ENCODE results near the gene WFS1.
A peak's percentile ranks its signal among the peaks of the same experiment; 100 is the strongest.

The WFS1 gene

GRCh38 chr4:6278801-6279197, 9.1 kb downstream of the WFS1 start:
- Histone ChIP-seq H3K4me1 (ENCODE audit: control insufficient read depth, insufficient read depth, low read length) (peaks cover 47% of the 10 kb centered on the region), H3K4me3 (ENCODE audit: low read length) (no peak overlapping the region), H3K9ac (ENCODE audit: low read length) (peak overlapping the region; percentile 24)

DNA sequence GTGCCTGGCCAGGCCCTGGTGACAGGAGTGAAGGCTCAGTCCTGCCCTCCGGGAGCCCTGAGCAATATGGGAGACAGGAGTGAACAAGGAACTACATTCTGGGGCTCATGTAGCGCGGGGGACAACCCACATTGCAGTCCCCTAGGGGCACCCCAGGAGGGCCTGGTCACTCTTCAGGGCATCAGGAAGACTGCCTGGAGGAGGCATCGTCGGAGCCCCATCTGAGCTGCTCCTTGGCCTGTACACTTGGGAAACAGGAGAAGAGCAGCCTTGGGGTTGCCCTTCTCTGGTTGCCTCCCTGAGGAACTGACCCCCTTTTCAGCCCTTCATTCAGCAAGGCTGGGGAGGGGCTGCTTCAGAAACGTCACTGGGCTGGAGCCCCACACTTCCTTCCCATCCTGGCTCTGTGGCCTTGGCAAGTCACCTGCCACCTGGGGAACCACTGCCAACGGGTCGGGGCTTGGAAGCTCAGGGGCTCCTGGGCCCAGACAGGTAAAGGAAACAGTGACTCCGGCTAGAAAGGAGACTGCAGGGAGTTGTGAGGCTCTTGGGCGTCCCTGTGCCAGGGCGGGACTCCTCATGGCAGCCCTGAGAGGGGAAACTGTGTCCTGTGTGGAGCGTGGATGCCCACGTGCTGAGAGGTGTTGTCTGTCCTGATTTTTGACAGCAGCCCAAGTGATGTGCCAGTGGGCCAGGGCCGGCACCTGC, 10.1 kb downstream of the WFS1 start:
- H3K4me3 ChIP-seq (ENCODE audit: low read length), result no peak overlapping the region
- H3K4me1 ChIP-seq (ENCODE audit: control insufficient read depth, insufficient read depth, low read length), result peaks cover 47% of the 10 kb centered on the region
- no peak overlapping the region for H3K9ac ChIP-seq (ENCODE audit: low read length)
- no peaks in the 10 kb centered on the region for H3K9me3 ChIP-seq (ENCODE audit: control insufficient read depth, low read length)
- H3K36me3 ChIP-seq (ENCODE audit: control insufficient read depth, insufficient read depth, low read length), result no peaks in the 10 kb centered on the region
- no peaks in the 10 kb centered on the region for H3K27me3 ChIP-seq (ENCODE audit: control insufficient read depth, insufficient read depth, low read length)

More at GRCh38 chr4:6278801-6279197, 9.1 kb downstream of the WFS1 start:
- no peaks in the 10 kb centered on the region for H3K27me3 ChIP-seq (ENCODE audit: control insufficient read depth, insufficient read depth, low read length)
- H3K36me3 ChIP-seq (ENCODE audit: control insufficient read depth, insufficient read depth, low read length), result no peaks in the 10 kb centered on the region
- H3K9me3 ChIP-seq (ENCODE audit: control insufficient read depth, low read length), result no peaks in the 10 kb centered on the region

DNA sequence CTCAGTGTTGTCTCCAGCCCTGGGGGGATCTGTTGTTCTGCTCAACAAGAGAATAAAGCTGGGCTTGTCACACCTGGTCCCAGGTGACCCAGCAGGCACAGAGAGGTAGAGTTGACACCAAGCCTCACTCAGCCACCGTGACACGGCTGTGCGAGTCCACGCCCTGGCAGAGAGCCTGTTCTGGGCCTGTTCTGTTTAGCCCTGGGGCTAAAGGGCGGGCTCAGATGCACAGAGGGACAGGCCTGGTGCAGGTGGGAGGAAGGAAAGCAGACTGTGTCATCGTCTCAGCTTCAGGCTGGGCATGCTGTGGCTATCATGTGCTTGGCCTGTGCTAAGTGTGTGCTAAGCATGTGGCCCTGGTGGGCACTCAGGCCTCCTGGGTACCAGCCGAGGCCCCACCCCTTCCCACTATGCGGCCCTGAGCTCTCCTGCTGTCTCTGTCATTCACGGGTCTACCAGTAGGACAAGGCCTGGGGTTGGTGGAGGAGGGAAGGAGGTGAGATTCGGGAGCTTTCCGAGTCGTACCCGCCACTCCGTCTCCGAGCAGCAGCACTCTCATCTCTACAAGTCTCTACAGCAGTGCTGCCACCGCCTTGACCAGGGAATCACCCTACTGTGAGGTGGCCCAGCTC, 10.8 kb downstream of the WFS1 start:
- Histone ChIP-seq H3K4me3 (ENCODE audit: low read length) (no peak overlapping the region), H3K9ac (ENCODE audit: low read length) (no peak overlapping the region), H3K27me3 (ENCODE audit: control insufficient read depth, insufficient read depth, low read length) (no peaks in the 10 kb centered on the region), H3K4me1 (ENCODE audit: control insufficient read depth, insufficient read depth, low read length) (peaks cover 47% of the 10 kb centered on the region), H3K9me3 (ENCODE audit: control insufficient read depth, low read length) (no peaks in the 10 kb centered on the region), H3K36me3 (ENCODE audit: control insufficient read depth, insufficient read depth, low read length) (no peaks in the 10 kb centered on the region)

- Histone ChIP-seq H3K27me3 (ENCODE audit: control insufficient read depth, insufficient read depth, low read length) (no peaks in the 10 kb centered on the region), H3K4me1 (ENCODE audit: control insufficient read depth, insufficient read depth, low read length) (peaks cover 36% of the 10 kb centered on the region), H3K36me3 (ENCODE audit: control insufficient read depth, insufficient read depth, low read length) (no peaks in the 10 kb centered on the region), H3K9me3 (ENCODE audit: control insufficient read depth, low read length) (no peaks in the 10 kb centered on the region), H3K4me3 (ENCODE audit: low read length) (no peak overlapping the region), H3K9ac (ENCODE audit: low read length) (no peak overlapping the region)
These were observed 12.0 kb downstream of the WFS1 start for GRCh38 chr4:6281436-6282313.

DNA sequence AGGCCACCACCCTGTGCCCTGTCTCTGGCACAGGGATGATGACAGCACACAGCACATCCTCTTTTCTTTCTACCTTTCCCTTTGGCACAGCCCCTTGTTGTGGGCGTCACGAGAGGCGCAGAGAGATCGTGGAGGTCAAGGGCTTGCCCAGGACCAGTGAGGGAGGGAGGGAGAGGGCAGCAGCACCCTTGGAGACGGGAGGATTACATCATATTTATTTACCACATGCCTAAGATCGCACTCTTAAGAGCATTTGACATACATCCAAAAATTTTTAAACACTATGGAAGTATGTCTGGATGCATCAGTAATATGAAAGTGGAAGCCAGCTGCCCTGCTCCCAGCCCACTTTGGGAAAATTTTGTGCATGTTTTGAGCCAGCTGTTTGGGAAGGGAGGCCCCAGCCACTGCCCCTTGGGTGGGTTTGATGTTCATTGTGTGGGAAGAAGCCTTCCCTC, 12.7 kb downstream of the WFS1 start:
- Histone ChIP-seq H3K9me3 (ENCODE audit: control insufficient read depth, low read length) (no peaks in the 10 kb centered on the region), H3K4me1 (ENCODE audit: control insufficient read depth, insufficient read depth, low read length) (peaks cover 29% of the 10 kb centered on the region), H3K27me3 (ENCODE audit: control insufficient read depth, insufficient read depth, low read length) (no peaks in the 10 kb centered on the region), H3K4me3 (ENCODE audit: low read length) (no peak overlapping the region), H3K9ac (ENCODE audit: low read length) (no peak overlapping the region), H3K36me3 (ENCODE audit: control insufficient read depth, insufficient read depth, low read length) (no peaks in the 10 kb centered on the region)

DNA sequence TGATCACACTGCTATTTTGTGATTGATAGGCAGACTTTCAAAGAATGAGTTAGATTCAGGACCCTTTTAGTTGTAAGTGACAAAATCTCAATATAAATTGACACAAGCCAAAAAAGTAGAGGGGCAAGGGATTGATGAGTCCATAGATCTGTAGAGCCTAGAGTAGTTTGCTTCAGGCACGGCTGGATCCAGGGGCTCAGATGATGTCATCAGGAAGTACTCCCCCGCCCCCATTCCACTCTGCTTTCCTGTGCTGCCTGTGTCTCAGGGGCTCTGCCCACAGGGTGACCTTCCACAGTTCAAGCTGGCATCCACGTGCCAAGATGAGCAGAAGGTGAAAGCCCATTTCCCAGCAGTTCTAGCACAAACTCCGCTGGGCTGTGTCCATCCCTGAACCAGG, 13.6 kb downstream of the WFS1 start:
- peaks cover 20% of the 10 kb centered on the region for H3K4me1 ChIP-seq (ENCODE audit: control insufficient read depth, insufficient read depth, low read length)
- no peaks in the 10 kb centered on the region for H3K9me3 ChIP-seq (ENCODE audit: control insufficient read depth, low read length)
- H3K4me3 ChIP-seq (ENCODE audit: low read length), result no peak overlapping the region
- no peaks in the 10 kb centered on the region for H3K36me3 ChIP-seq (ENCODE audit: control insufficient read depth, insufficient read depth, low read length)
- H3K9ac ChIP-seq (ENCODE audit: low read length), result no peak overlapping the region
- H3K27me3 ChIP-seq (ENCODE audit: control insufficient read depth, insufficient read depth, low read length), result no peaks in the 10 kb centered on the region

DNA sequence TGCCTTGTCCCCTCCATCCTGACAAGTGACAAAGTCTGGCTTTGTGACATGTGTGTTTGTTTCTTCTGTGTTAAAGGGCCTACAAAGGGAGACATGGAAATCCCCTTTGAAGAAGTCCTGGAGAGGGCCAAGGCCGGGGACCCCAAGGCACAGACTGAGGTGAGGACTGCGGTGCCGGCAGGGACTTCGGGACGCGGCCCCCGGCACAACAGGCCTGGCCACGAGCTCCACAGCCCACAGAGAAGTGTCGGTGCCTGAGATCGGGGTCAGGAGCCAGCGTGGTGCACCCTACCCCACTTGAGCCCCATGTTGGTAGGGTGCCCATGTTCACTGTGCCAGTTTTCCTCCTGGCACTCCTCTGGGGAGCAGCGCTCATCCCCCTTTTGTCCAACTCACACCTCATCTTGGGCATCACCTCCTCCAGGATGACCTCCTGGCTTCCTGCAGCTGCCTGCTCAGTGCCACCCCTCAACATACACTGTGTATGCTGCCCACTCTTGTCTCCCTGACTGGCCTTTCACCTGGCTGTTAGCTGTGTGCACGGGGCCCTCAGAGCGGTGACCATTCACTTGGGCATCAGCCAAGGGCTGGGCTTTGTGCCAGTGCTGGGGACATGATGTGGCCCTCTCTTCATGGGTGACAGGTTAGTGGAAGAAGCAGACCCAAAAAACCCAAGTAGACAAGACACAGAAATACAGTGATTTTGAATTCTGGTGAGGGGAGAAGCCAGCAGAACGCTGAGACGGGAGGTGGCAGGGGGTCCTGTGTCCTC, 17.6 kb downstream of the WFS1 start:
- Histone ChIP-seq H3K27me3 (ENCODE audit: control insufficient read depth, insufficient read depth, low read length) (no peaks in the 10 kb centered on the region), H3K4me3 (ENCODE audit: low read length) (no peak overlapping the region), H3K36me3 (ENCODE audit: control insufficient read depth, insufficient read depth, low read length) (peaks cover 4% of the 10 kb centered on the region), H3K9ac (ENCODE audit: low read length) (no peak overlapping the region), H3K4me1 (ENCODE audit: control insufficient read depth, insufficient read depth, low read length) (no peaks in the 10 kb centered on the region), H3K9me3 (ENCODE audit: control insufficient read depth, low read length) (no peaks in the 10 kb centered on the region)

- no peak overlapping the region for H3K9ac ChIP-seq (ENCODE audit: low read length)
- H3K27me3 ChIP-seq (ENCODE audit: control insufficient read depth, insufficient read depth, low read length), result no peaks in the 10 kb centered on the region
- H3K4me3 ChIP-seq (ENCODE audit: low read length), result no peak overlapping the region
- peaks cover 4% of the 10 kb centered on the region for H3K36me3 ChIP-seq (ENCODE audit: control insufficient read depth, insufficient read depth, low read length)
- no peaks in the 10 kb centered on the region for H3K4me1 ChIP-seq (ENCODE audit: control insufficient read depth, insufficient read depth, low read length)
- H3K9me3 ChIP-seq (ENCODE audit: control insufficient read depth, low read length), result no peaks in the 10 kb centered on the region
These were observed 18.7 kb downstream of the WFS1 start for GRCh38 chr4:6288342-6288741.

DNA sequence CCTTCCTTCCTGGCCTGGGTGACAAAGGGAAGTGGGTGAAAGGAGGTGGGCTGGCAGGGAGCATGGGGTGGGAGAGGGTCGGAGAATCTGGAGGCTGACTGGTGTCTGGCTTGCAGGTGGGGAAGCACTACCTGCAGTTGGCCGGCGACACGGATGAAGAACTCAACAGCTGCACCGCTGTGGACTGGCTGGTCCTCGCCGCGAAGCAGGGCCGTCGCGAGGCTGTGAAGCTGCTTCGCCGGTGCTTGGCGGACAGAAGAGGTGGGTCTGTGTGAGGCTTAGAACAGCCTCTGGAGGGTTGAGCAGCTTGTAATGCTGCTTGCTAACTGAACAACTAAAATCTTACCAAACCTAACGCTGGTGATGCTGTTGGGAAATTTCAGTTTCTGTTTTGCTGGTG, 19.2 kb downstream of the WFS1 start:
- Histone ChIP-seq H3K27me3 (ENCODE audit: control insufficient read depth, insufficient read depth, low read length) (no peaks in the 10 kb centered on the region), H3K4me1 (ENCODE audit: control insufficient read depth, insufficient read depth, low read length) (no peaks in the 10 kb centered on the region), H3K9me3 (ENCODE audit: control insufficient read depth, low read length) (no peaks in the 10 kb centered on the region), H3K9ac (ENCODE audit: low read length) (no peak overlapping the region), H3K36me3 (ENCODE audit: control insufficient read depth, insufficient read depth, low read length) (peaks cover 4% of the 10 kb centered on the region), H3K4me3 (ENCODE audit: low read length) (no peak overlapping the region)

GRCh38 chr4:6290256-6290655, 20.6 kb downstream of the WFS1 start:
- no peaks in the 10 kb centered on the region for H3K4me1 ChIP-seq (ENCODE audit: control insufficient read depth, insufficient read depth, low read length)
- H3K9me3 ChIP-seq (ENCODE audit: control insufficient read depth, low read length), result no peaks in the 10 kb centered on the region
- no peaks in the 10 kb centered on the region for H3K27me3 ChIP-seq (ENCODE audit: control insufficient read depth, insufficient read depth, low read length)
- H3K4me3 ChIP-seq (ENCODE audit: low read length), result no peak overlapping the region
- peaks cover 4% of the 10 kb centered on the region for H3K36me3 ChIP-seq (ENCODE audit: control insufficient read depth, insufficient read depth, low read length)
- no peak overlapping the region for H3K9ac ChIP-seq (ENCODE audit: low read length)

GRCh38 chr4:6290769-6291547, 21.3 kb downstream of the WFS1 start:
- no peak overlapping the region for H3K9ac ChIP-seq (ENCODE audit: low read length)
- H3K36me3 ChIP-seq (ENCODE audit: control insufficient read depth, insufficient read depth, low read length), result peaks cover 4% of the 10 kb centered on the region
- no peaks in the 10 kb centered on the region for H3K9me3 ChIP-seq (ENCODE audit: control insufficient read depth, low read length)
- H3K4me3 ChIP-seq (ENCODE audit: low read length), result no peak overlapping the region
- no peaks in the 10 kb centered on the region for H3K27me3 ChIP-seq (ENCODE audit: control insufficient read depth, insufficient read depth, low read length)
- H3K4me1 ChIP-seq (ENCODE audit: control insufficient read depth, insufficient read depth, low read length), result no peaks in the 10 kb centered on the region
